GM12891 (cell line): ENCODE results near the gene KCNMA1.

Source experiments
- POLR2A ChIP-seq: IDR thresholded peaks from 2 replicates; pipeline ENCODE4 v1.6.1; 2011; ENCODE audit warnings: low read depth, low read length, control low read depth
- POLR2AphosphoS5 ChIP-seq: IDR thresholded peaks from 2 replicates; pipeline ENCODE4 v1.6.1; 2011; ENCODE audit warnings: low read depth, low read length, control low read depth

DNA sequence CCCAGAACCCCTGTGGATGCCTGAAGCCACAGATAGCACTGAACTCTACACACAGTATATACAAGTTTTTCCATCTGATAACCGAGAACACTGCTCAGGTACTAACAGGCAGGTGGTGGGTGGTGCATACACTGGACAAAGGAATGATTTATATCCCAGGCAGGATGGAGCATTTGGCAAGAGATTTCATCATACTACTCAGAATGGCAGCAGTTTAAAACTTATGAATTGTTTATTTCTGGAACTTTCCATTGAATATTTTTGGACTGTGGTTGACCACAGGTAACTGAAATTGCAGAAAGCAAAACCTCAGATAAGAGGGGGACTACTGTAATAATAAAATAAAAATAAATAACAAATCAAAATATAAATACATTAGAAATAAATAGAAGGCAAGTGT is 10.9 kb upstream of the KCNMA1 start:
- TF ChIP-seq POLR2AphosphoS5 (no peak), POLR2A (no peak)
